ENCODE data around the gene LRRIQ1. TPM values are rescaled to one million over a fixed set of nuclear protein-coding genes. Genes with fewer than 3 reads are reported as not detected.

Gene LRRIQ1
- total and polyA plus RNA-seq, 2 of the 13 experiments (the other 11 are each of a cell fraction or from before 2014, with no cell fraction given): not detected

GRCh38 chr12:85183855-85184254 is 147.7 kb downstream of the LRRIQ1 start:
- in situ Hi-C loops (cut with HindIII; ENCODE audit: extremely low pct_ligation_motif_present, low pct_unique_long_range_greater_than_20kb) (no loop called here), intact Hi-C loops (cut with micrococcal nuclease; ENCODE audit: unreplicated experiment) (no loop called here)
- H3K4me1 ChIP-seq (ENCODE audit: insufficient read depth, low read length): no peaks in the 10 kb centered on the region
- 0% methylated on average over 2 of the region's 2 CpGs for WGBS (ENCODE audit: low lambda C conversion rate)
- ATAC-seq: no peak
- H3K9ac ChIP-seq (ENCODE audit: insufficient read depth, low read depth, low read length): no peak overlapping the region
- H4K20me1 ChIP-seq (ENCODE audit: insufficient read depth, low read length): no peaks in the 10 kb centered on the region
- CTCF ChIA-PET (ENCODE audit: low intra/inter-chr PET ratio, low total read pairs): no interaction called here
- no peak overlapping the region for H3K27ac ChIP-seq (ENCODE audit: extremely low read length, insufficient read depth, low read length)
- POLR2A ChIA-PET: no interaction called here
- H3K36me3 ChIP-seq (replicated peaks in 1 of 2; ENCODE audit: control insufficient read depth in 1 of 2, insufficient read depth in 2 of 2, low read length in 2 of 2): no peaks in the 10 kb centered on the region
- no peak overlapping the region for H2AFZ ChIP-seq (ENCODE audit: low read length)
- TF ChIP-seq ZNF143 (CRISPR knock-in tag; IDR thresholded peaks at IDR 0.05) (no peak), ZNF543 (CRISPR knock-in tag; IDR thresholded peaks at IDR 0.05) (no peak), CREBL2 (CRISPR knock-in tag; IDR thresholded peaks at IDR 0.05; ENCODE audit: borderline replicate concordance) (no peak), RERE (CRISPR knock-in tag; IDR thresholded peaks at IDR 0.05; ENCODE audit: low read depth) (no peak), THYN1 (CRISPR knock-in tag; IDR thresholded peaks at IDR 0.05; ENCODE audit: borderline replicate concordance, low read depth) (no peak), E2F5 (CRISPR knock-in tag; conservative IDR thresholded peaks at IDR 0.05) (no peak), PCBP1 (IDR thresholded peaks at IDR 0.05; ENCODE audit: borderline replicate concordance, low read depth, low read length) (no peak), FUBP1 (CRISPR knock-in tag; IDR thresholded peaks at IDR 0.05; ENCODE audit: borderline replicate concordance) (no peak), DDIT3 (CRISPR knock-in tag; IDR thresholded peaks at IDR 0.05) (no peak), EHMT2 (IDR thresholded peaks at IDR 0.05; ENCODE audit: borderline replicate concordance, low read depth, low read length) (no peak), ZNF713 (CRISPR knock-in tag; IDR thresholded peaks at IDR 0.05) (no peak), BRD4 (CRISPR knock-in tag; IDR thresholded peaks at IDR 0.05) (no peak)
- no peak overlapping the region for H3K4me2 ChIP-seq (ENCODE audit: low read depth, low read length)
- H3K27me3 ChIP-seq (ENCODE audit: control insufficient read depth in 1 of 2, insufficient read depth in 2 of 2, low read length in 2 of 2): no peaks in the 10 kb centered on the region; a peak in 1 of 5 replicates
- BruUV-seq (replicated peaks): no TSS peak
- H3K9me3 ChIP-seq (ENCODE audit: low read length): no peaks in the 10 kb centered on the region
- no peak for FAIRE-seq
- no peak for DNase-seq (ENCODE audit: low spot score)
- no peaks in the 10 kb centered on the region for H3K79me2 ChIP-seq (ENCODE audit: insufficient read depth, low read length)
- H3K4me3 ChIP-seq (replicated peaks in 1 of 3; ENCODE audit: insufficient read depth in 1 of 3, low read depth in 2 of 3, low read length in 3 of 3): no peak overlapping the region
